MM.1S (cell line): ENCODE results near the gene F13A1.

Experiments
- DNase-seq: peaks from one replicate; pipeline ENCODE4 v3.0.0-alpha.2; 2015
- H2AFZ ChIP-seq: fragments of 300-600 bp; sonication (generic); 2 replicates; pipeline ENCODE4 v1.6.0; 2016; ENCODE audit warnings: antibody characterized with exemption, low read length
- H3F3A ChIP-seq: fragments of 300-600 bp; sonication (generic); 2 replicates; pipeline ENCODE4 v1.6.1; 2016; ENCODE audit warnings: mild to moderate bottlenecking, antibody characterized with exemption, low read length, moderate library complexity, mixed read lengths; ENCODE audit not compliant: insufficient read depth
- H3K27ac ChIP-seq: fragments of 300-600 bp; sonication (generic); 2 replicates; pipeline ENCODE4 v1.5.1; 2016; ENCODE audit warnings: mild to moderate bottlenecking, low read length
- H3K27me3 ChIP-seq: fragments of 300-600 bp; sonication (generic); replicated peaks from 2 replicates; pipeline ENCODE4 v1.6.0; 2016; ENCODE audit warnings: low read length; ENCODE audit not compliant: insufficient read depth
- H3K36me3 ChIP-seq: fragments of 300-600 bp; sonication (generic); replicated peaks from 2 replicates; pipeline ENCODE4 v1.6.1; 2016; ENCODE audit warnings: mild to moderate bottlenecking, low read length, mixed read lengths; ENCODE audit not compliant: insufficient read depth
- H3K4me1 ChIP-seq: fragments of 300-600 bp; sonication (generic); 2 replicates; pipeline ENCODE4 v1.6.1; 2016; ENCODE audit warnings: low read length, mixed read lengths
- H3K4me2 ChIP-seq: fragments of 300-600 bp; sonication (generic); 2 replicates; pipeline ENCODE4 v1.6.0; 2016; ENCODE audit warnings: low read depth, low read length
- H3K4me3 ChIP-seq: fragments of 300-600 bp; sonication (generic); 2 replicates; pipeline ENCODE4 v1.5.1; 2016; ENCODE audit warnings: low read length, mixed read lengths
- H3K79me2 ChIP-seq: fragments of 300-600 bp; sonication (generic); 2 replicates; pipeline ENCODE4 v1.6.1; 2016; ENCODE audit warnings: mixed run types, low read length, mixed read lengths
- H3K9ac ChIP-seq: fragments of 300-600 bp; sonication (generic); 2 replicates; pipeline ENCODE4 v1.6.1; 2016; ENCODE audit warnings: low read length, mixed read lengths
- H3K9me2 ChIP-seq: fragments of 300-600 bp; sonication (generic); replicated peaks from 2 replicates; pipeline ENCODE4 v1.6.1; 2016; ENCODE audit warnings: mild to moderate bottlenecking, low read length, mixed read lengths; ENCODE audit not compliant: insufficient read depth
- H3K9me3 ChIP-seq: fragments of 300-600 bp; sonication (generic); replicated peaks from 2 replicates; pipeline ENCODE4 v1.6.1; 2016; ENCODE audit warnings: mild to moderate bottlenecking, low read length, mixed read lengths; ENCODE audit not compliant: insufficient read depth
- H4K20me1 ChIP-seq: fragments of 300-600 bp; sonication (generic); 2 replicates; pipeline ENCODE4 v1.6.1; 2016; ENCODE audit warnings: mild to moderate bottlenecking, low read length, moderate library complexity, mixed read lengths; ENCODE audit not compliant: insufficient read depth
- EZH2 ChIP-seq: fragments of 300-600 bp; sonication (generic); optimal IDR thresholded peaks from 2 replicates; pipeline ENCODE3; 2017; ENCODE audit warnings: low read depth, mild to moderate bottlenecking, antibody characterized with exemption, low read length, mixed read lengths
- EZH2phosphoT487 ChIP-seq: fragments of 300-600 bp; sonication (generic); IDR thresholded peaks from 2 replicates; pipeline ENCODE4 v1.6.1; 2018; ENCODE audit warnings: antibody characterized with exemption, low read length
- TF ChIP-seq, protein P1 (sequence below): fragments of 300-600 bp; sonication (generic); IDR thresholded peaks from 2 replicates; pipeline ENCODE4 v1.5.1; 2016; ENCODE audit warnings: antibody characterized with exemption, low read length, mixed read lengths

The F13A1 gene

DNA sequence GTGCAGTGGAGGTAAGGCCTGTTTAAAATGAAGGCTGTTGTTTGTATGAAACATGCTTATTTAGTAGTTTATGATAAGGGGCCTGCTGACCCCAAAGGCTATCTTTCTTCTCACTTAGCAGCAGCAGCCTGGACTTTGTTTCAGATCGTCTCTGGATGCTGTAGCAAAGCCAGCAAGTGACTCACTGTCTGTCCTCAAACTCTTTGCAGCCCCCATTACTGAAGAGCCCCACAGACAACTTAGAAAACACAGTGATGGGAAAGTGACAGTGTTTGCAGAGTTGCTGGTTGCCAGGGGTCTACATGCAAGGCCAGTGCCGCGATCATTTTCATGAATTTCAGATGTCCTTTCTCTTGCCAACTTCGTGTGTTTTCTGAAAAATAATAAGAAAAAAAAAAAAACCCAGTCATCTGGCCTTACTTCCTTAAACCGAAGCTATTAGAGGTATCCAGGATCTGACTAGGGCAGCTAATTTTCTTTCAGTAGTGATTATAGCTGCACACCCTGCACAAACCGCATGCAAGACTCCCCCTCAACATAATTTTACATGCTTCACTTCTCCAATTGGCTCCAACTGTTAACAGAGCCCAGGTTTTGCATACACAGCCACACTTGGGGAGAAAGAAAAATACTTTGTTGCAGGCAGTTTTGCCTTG is 11.6 kb upstream of the F13A1 start:
- Histone ChIP-seq H3F3A (peaks cover 28% of the 10 kb centered on the region), H3K4me3 (peak overlapping the region; percentile 32; the same call in 1 of the 2 replicates), H3K9me2 (no peaks in the 10 kb centered on the region), H3K27ac (peak overlapping the region; percentile 74), H3K79me2 (no peaks in the 10 kb centered on the region), H2AFZ (peak overlapping the region; percentile 29), H3K4me1 (peaks cover 42% of the 10 kb centered on the region), H3K9me3 (no peaks in the 10 kb centered on the region), H3K9ac (peak overlapping the region; percentile 32; the same call in 1 of the 2 replicates), H3K27me3 (no peaks in the 10 kb centered on the region), H3K4me2 (peak overlapping the region; percentile 64), H4K20me1 (no peaks in the 10 kb centered on the region), H3K36me3 (no peaks in the 10 kb centered on the region)
- TF ChIP-seq EZH2phosphoT487 = no peak
- peak; percentile 54 for DNase-seq

DNA sequence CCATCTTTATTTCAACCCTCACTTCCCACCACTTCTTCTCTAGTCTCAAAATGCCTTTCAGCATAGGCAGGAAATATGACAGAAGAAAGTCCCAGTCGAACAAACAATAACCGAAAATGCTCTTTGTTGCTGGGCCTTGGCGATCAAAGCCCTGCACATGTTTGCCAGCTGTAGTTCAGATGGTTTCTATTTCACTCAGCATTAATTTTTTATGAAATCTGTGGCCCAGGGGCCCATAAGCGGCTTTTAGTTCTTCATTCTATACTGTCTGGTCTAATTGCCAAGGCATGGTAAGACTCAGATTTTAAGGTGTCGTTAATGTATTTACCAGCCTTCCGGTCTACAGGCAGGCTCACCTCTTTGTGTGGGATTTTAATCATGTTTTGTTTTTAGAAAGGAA is 10.9 kb upstream of the F13A1 start:
- Histone ChIP-seq H3K79me2 (no peaks in the 10 kb centered on the region), H3K9me2 (no peaks in the 10 kb centered on the region), H3K4me3 (peak overlapping the region; percentile 32; the same call in 1 of the 2 replicates), H4K20me1 (no peaks in the 10 kb centered on the region), H3K4me1 (peaks cover 42% of the 10 kb centered on the region), H3K36me3 (no peaks in the 10 kb centered on the region), H3K27me3 (no peaks in the 10 kb centered on the region), H3K9ac (peak overlapping the region; percentile 32; the same call in 1 of the 2 replicates), H3K4me2 (peak overlapping the region; percentile 64), H3F3A (peaks cover 28% of the 10 kb centered on the region), H3K27ac (peak overlapping the region; percentile 74), H2AFZ (peak overlapping the region; percentile 29), H3K9me3 (no peaks in the 10 kb centered on the region)
- TF ChIP-seq, protein P1, sequence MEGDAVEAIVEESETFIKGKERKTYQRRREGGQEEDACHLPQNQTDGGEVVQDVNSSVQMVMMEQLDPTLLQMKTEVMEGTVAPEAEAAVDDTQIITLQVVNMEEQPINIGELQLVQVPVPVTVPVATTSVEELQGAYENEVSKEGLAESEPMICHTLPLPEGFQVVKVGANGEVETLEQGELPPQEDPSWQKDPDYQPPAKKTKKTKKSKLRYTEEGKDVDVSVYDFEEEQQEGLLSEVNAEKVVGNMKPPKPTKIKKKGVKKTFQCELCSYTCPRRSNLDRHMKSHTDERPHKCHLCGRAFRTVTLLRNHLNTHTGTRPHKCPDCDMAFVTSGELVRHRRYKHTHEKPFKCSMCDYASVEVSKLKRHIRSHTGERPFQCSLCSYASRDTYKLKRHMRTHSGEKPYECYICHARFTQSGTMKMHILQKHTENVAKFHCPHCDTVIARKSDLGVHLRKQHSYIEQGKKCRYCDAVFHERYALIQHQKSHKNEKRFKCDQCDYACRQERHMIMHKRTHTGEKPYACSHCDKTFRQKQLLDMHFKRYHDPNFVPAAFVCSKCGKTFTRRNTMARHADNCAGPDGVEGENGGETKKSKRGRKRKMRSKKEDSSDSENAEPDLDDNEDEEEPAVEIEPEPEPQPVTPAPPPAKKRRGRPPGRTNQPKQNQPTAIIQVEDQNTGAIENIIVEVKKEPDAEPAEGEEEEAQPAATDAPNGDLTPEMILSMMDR = no peak
- no peak for TF ChIP-seq EZH2
- TF ChIP-seq EZH2phosphoT487 = no peak
- DNase-seq = peak; percentile 85

DNA sequence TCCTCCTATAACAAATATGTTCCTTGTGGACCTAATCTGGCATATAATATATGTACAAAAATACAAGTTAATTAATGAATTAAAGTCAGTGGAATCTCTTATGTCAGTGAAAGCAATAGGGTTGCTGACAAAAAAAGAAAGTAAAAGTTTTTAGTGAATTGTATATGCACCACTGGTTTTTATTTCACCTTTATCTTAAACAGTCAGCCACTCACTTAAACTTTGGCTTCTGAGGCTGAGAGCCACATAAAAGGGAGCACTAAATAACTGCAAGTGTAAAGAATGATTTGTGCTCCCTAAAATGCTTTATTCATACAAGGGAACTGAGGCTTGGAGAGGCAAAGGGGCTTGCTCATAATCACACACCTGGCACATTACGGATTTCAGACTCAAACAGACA is 9.9 kb upstream of the F13A1 start:
- Histone ChIP-seq H3K4me1 (peaks cover 42% of the 10 kb centered on the region), H3K27ac (no peak overlapping the region; the same call in 1 of the 2 replicates), H2AFZ (no peak overlapping the region), H3K4me2 (peak overlapping the region; percentile 64; the same call in 1 of the 2 replicates), H3K27me3 (no peaks in the 10 kb centered on the region), H3F3A (peaks cover 28% of the 10 kb centered on the region), H3K9me2 (no peaks in the 10 kb centered on the region), H3K36me3 (no peaks in the 10 kb centered on the region), H3K9ac (no peak overlapping the region), H4K20me1 (no peaks in the 10 kb centered on the region), H3K9me3 (no peaks in the 10 kb centered on the region), H3K4me3 (no peak overlapping the region), H3K79me2 (no peaks in the 10 kb centered on the region)
- no peak for DNase-seq
- TF ChIP-seq EZH2 = no peak
- TF ChIP-seq, protein P1 = no peak
- TF ChIP-seq EZH2phosphoT487 = no peak

DNA sequence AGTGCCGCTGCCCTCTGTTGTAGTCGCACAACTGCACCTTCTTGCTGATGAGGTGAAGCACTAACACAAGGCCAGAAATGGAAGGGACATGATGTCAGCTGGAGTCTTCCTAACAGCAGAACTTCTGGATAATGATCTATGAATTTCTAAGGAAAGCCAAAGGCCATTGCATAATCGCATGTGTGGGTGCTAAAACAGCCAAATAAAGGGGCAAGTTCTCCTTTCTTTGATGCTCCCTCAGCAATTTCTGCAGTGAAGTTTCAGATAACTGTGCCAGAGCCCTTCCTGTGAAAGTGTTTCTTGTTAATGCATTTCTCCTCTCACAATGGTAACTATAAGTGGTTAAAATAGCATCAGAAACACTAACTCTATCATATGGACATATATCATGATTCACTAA is 8.0 kb upstream of the F13A1 start:
- H3F3A ChIP-seq = peaks cover 28% of the 10 kb centered on the region
- no peaks in the 10 kb centered on the region for H4K20me1 ChIP-seq
- no peak overlapping the region for H3K9ac ChIP-seq
- H3K27ac ChIP-seq = no peak overlapping the region
- no peak overlapping the region for H3K4me3 ChIP-seq
- no peak overlapping the region for H2AFZ ChIP-seq
- TF ChIP-seq EZH2 = no peak
- TF ChIP-seq EZH2phosphoT487 = no peak
- TF ChIP-seq, protein P1 = no peak
- H3K9me2 ChIP-seq = no peaks in the 10 kb centered on the region
- H3K36me3 ChIP-seq = no peaks in the 10 kb centered on the region
- no peaks in the 10 kb centered on the region for H3K79me2 ChIP-seq
- no peak overlapping the region for H3K4me2 ChIP-seq
- peaks cover 41% of the 10 kb centered on the region for H3K4me1 ChIP-seq
- DNase-seq = peak; percentile 28
- H3K9me3 ChIP-seq = no peaks in the 10 kb centered on the region
- H3K27me3 ChIP-seq = no peaks in the 10 kb centered on the region
